NB4 (cell line): Measurements from ENCODE around the gene LRP4.

Source experiments
- CTCF ChIP-seq: IDR thresholded peaks from one replicate; pipeline ENCODE4 v1.5.1; 2012; ENCODE audit warnings: low read depth, low read length
- MYC ChIP-seq: IDR thresholded peaks from 2 replicates; pipeline ENCODE4 v1.6.1; 2011; ENCODE audit warnings: low read depth, low read length

GRCh38 chr11:46827995-46828394, 90.4 kb downstream of the LRP4 start:
- TF ChIP-seq MYC (no peak), CTCF (no peak)
